Measurements from ENCODE around the gene OTOG. TPM values are rescaled to one million over a fixed set of nuclear protein-coding genes. Genes with fewer than 3 reads are reported as not detected.

Gene OTOG
- total RNA-seq, 1 experiment from 2014 or later: 0.35 TPM

DNA sequence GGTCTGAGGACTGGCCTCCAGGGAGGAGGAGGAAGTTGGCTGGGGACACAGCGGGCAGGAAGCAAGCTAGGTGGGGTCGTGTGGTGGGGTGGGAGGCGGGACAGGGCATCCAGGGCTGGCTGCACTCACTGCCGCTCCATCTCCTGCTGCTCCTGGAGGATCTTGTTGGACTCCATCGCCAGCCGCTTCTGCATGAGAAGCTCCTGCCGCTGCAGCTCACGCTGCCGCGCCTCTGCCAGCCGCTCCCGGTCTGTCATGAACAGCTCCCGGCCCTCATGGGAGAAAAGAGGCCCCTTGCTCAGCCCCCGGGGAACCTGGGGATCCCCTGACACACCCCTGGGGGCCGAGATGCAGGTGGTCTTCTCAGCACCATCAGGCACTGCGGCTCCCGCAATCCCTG lies 24.4 kb upstream of the OTOG start:
- Mint-ChIP-seq H3K9me3 (no peaks in the 10 kb centered on the region), H3K27ac (peak overlapping the region in 1 of 3 experiments; percentile 74; a peak in 2 of 7 replicates), H3K27me3 (ENCODE audit: low read depth) (no peaks in the 10 kb centered on the region), H3K36me3 (ENCODE audit: insufficient read depth in 1 of 3, low read depth in 3 of 3) (peaks cover 2 to 5% (median 4%) of the 10 kb centered on the region in 3 experiments; a peak in 6 of 7 replicates), H3K4me3 (no peak overlapping the region), H3K4me1 (peaks cover 15 to 16% of the 10 kb centered on the region in 2 experiments)
- Histone ChIP-seq H3T11ph (ENCODE audit: low read length) (no peak overlapping the region), H2AFZ (ENCODE audit: low read length) (no peak overlapping the region), H3K4me2 (ENCODE audit: insufficient read depth, insufficient read length, low read length) (no peak overlapping the region), H3K4ac (ENCODE audit: low read depth, low read length) (no peak overlapping the region), H2BK120ac (ENCODE audit: low read depth, low read length, poor library complexity, severe bottlenecking) (no peak overlapping the region), H2AK5ac (ENCODE audit: insufficient read length, low read length) (no peak overlapping the region), H3K18ac (ENCODE audit: insufficient read length, low read depth, low read length) (no peak overlapping the region), H3K4me1 (ENCODE audit: insufficient read depth, low read length) (peaks cover 4% of the 10 kb centered on the region; the same call in 1 of the 2 replicates), H2BK15ac (ENCODE audit: low read depth, low read length) (no peak overlapping the region), H3K23me2 (ENCODE audit: insufficient read length, low read depth, low read length, poor library complexity, severe bottlenecking) (no peaks in the 10 kb centered on the region), H3K23ac (ENCODE audit: insufficient read length, low read depth, low read length) (no peak overlapping the region), H2BK5ac (ENCODE audit: insufficient read length, low read length) (no peak overlapping the region), H3K56ac (ENCODE audit: insufficient read length, low read depth, low read length) (no peak overlapping the region), H4K91ac (ENCODE audit: insufficient read length, low read depth, low read length) (no peak overlapping the region), H4K8ac (replicated peaks; ENCODE audit: insufficient read length, low read depth, low read length) (no peak overlapping the region), H3K79me1 (ENCODE audit: insufficient read depth, low read depth, low read length, poor library complexity, severe bottlenecking) (no peaks in the 10 kb centered on the region), H3K79me2 (ENCODE audit: insufficient read depth, low read length) (no peaks in the 10 kb centered on the region), H3K9ac (ENCODE audit: extremely low read depth, insufficient read length, low read length) (no peak overlapping the region), H3K27ac (ENCODE audit: insufficient read length, low read depth, low read length) (no peak overlapping the region), H3K9me3 (ENCODE audit: control insufficient read depth, low read depth, low read length) (no peaks in the 10 kb centered on the region), H2BK20ac (ENCODE audit: low read depth, low read length, poor library complexity, severe bottlenecking) (no peak overlapping the region), H3K27me3 (ENCODE audit: insufficient read depth, low read length) (no peaks in the 10 kb centered on the region), H4K5ac (ENCODE audit: insufficient read length, low read depth, low read length) (no peak overlapping the region), H3K14ac (ENCODE audit: insufficient read depth, low read length) (peak overlapping the region; percentile 33; the same call in 1 of the 2 replicates), H4K20me1 (ENCODE audit: control insufficient read depth, insufficient read depth, insufficient read length) (no peaks in the 10 kb centered on the region), H2BK12ac (ENCODE audit: insufficient read length, low read depth, low read length) (no peak overlapping the region)
- TF ChIP-seq, protein P1, sequence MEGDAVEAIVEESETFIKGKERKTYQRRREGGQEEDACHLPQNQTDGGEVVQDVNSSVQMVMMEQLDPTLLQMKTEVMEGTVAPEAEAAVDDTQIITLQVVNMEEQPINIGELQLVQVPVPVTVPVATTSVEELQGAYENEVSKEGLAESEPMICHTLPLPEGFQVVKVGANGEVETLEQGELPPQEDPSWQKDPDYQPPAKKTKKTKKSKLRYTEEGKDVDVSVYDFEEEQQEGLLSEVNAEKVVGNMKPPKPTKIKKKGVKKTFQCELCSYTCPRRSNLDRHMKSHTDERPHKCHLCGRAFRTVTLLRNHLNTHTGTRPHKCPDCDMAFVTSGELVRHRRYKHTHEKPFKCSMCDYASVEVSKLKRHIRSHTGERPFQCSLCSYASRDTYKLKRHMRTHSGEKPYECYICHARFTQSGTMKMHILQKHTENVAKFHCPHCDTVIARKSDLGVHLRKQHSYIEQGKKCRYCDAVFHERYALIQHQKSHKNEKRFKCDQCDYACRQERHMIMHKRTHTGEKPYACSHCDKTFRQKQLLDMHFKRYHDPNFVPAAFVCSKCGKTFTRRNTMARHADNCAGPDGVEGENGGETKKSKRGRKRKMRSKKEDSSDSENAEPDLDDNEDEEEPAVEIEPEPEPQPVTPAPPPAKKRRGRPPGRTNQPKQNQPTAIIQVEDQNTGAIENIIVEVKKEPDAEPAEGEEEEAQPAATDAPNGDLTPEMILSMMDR (conservative IDR thresholded peaks at IDR 0.05): no peak
- no peak for DNase-seq
- no CpG with 5 or more reads among the region's 17 CpGs for WGBS (ENCODE audit: extremely low coverage, insufficient read length, low lambda C conversion rate)
